Measurements from ENCODE around the gene PPM1B. TPM values are rescaled to one million over a fixed set of nuclear protein-coding genes. Genes with fewer than 3 reads are reported as not detected.

PPM1B gene
- total and polyA plus RNA-seq, 2 of the 4 experiments (the other 2 are of a cell fraction), result 13.4 to 14.7 TPM

DNA sequence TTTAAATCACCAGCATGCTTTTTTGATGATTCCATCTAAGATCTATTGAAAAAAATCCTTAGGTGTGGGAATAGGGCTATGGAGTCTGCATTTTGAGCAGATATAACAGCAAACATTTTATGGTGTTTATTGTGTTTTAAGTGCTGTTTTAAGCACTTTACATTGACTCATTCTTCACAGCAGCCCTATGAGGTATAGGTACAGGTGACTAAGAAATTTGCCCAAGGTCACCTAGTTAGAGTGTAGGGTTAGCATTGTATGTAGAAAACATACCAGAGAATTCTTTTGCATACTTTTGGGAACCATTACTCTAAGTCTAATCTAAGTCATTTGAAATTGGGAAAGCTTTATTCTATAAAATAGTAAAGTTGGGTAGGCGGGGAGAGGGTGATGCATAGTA, 31.3 kb downstream of the PPM1B start:
- Histone ChIP-seq H3K79me1 (ENCODE audit: low read depth in 1 of 2, low read length in 2 of 2) (peaks cover 19 to 51% of the 10 kb centered on the region in 2 experiments), H3K4me2 (ENCODE audit: low read depth, low read length) (no peak overlapping the region), H4K20me1 (ENCODE audit: insufficient read depth, low read length) (peaks cover 5% of the 10 kb centered on the region; the same call in 1 of the 2 replicates), H3K23ac (ENCODE audit: low read depth, low read length) (no peak overlapping the region), H2AK9ac (replicated peaks; ENCODE audit: low read depth, low read length, poor library complexity) (no peak overlapping the region), H2BK20ac (ENCODE audit: low read depth, low read length) (no peak overlapping the region), H2BK5ac (ENCODE audit: low read depth, low read length, poor library complexity, severe bottlenecking) (no peak overlapping the region), H3K36me3 (ENCODE audit: control insufficient read depth, insufficient read depth, low read length) (peaks cover 4% of the 10 kb centered on the region; the same call in 1 of the 2 replicates), H3K9ac (ENCODE audit: low read depth, low read length) (no peak overlapping the region), H2BK15ac (ENCODE audit: low read depth, low read length) (no peak overlapping the region), H3K27ac (ENCODE audit: insufficient read depth, low read length) (no peak overlapping the region), H4K91ac (ENCODE audit: insufficient read depth, low read depth, low read length) (no peak overlapping the region), H2AFZ (replicated peaks; ENCODE audit: low read length, poor library complexity) (no peak overlapping the region), H3K9me3 (ENCODE audit: control insufficient read depth, insufficient read depth, low read length) (no peaks in the 10 kb centered on the region), H3K9me1 (ENCODE audit: insufficient read depth, low read length) (no peaks in the 10 kb centered on the region), H3K4ac (ENCODE audit: low read depth, low read length) (no peak overlapping the region), H2AK5ac (ENCODE audit: low read depth, low read length) (no peak overlapping the region), H3K4me3 (ENCODE audit: insufficient read depth, low read depth, low read length) (no peak overlapping the region), H3K4me1 (ENCODE audit: control insufficient read depth, insufficient read depth, low read length) (0 out of 2 replicates have a peak, but pooled peaks cover 2% of the 10 kb centered on the region), H3K56ac (ENCODE audit: extremely low read depth, insufficient read depth, low read length) (no peak overlapping the region), H3K18ac (ENCODE audit: low read depth, low read length) (no peak overlapping the region), H2BK120ac (ENCODE audit: low read depth, low read length) (no peak overlapping the region), H4K8ac (ENCODE audit: low read depth in 2 of 2, low read length in 2 of 2) (no peak overlapping the region), H3K27me3 (ENCODE audit: control insufficient read depth, insufficient read depth, low read length) (no peaks in the 10 kb centered on the region), H3K14ac (replicated peaks; ENCODE audit: low read depth, low read length) (no peak overlapping the region), H4K5ac (ENCODE audit: low read depth, low read length) (no peak overlapping the region)
- dilution Hi-C loops (cut with HindIII; ENCODE audit: low sequenced_read_pairs, unreplicated experiment), result no loop called here
- no TSS peak for BruUV-seq (replicated peaks)
- ChIA-PET CTCF (no interaction called here), POLR2A (ENCODE audit: unreplicated experiment) (no interaction called here)
- intact Hi-C loops (cut with micrococcal nuclease), result no loop called here
- WGBS, 2 experiments (ENCODE audit: extremely low coverage in 2 of 2, insufficient read length in 1 of 2), result no CpG with 5 or more reads among the region's 1 CpG
- TF ChIP-seq NFE2L2 (IDR thresholded peaks at IDR 0.05; ENCODE audit: low read depth, low read length), result no peak
- TF ChIP-seq SMC3 (IDR thresholded peaks at IDR 0.05; ENCODE audit: low read depth, low read length), result no peak
- TF ChIP-seq CEBPB (IDR thresholded peaks at IDR 0.05; ENCODE audit: low read depth, low read length), result no peak
- TF ChIP-seq MAFK (IDR thresholded peaks at IDR 0.05; ENCODE audit: low read depth, low read length), result no peak
- no peak for TF ChIP-seq MXI1 (IDR thresholded peaks at IDR 0.05; ENCODE audit: borderline replicate concordance, low read depth, low read length)
- no peak for TF ChIP-seq BHLHE40 (IDR thresholded peaks at IDR 0.05; ENCODE audit: low read depth, low read length)
- TF ChIP-seq RFX5 (IDR thresholded peaks at IDR 0.05; ENCODE audit: low read depth, low read length), result no peak
- TF ChIP-seq, protein P1, sequence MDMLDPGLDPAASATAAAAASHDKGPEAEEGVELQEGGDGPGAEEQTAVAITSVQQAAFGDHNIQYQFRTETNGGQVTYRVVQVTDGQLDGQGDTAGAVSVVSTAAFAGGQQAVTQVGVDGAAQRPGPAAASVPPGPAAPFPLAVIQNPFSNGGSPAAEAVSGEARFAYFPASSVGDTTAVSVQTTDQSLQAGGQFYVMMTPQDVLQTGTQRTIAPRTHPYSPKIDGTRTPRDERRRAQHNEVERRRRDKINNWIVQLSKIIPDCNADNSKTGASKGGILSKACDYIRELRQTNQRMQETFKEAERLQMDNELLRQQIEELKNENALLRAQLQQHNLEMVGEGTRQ (IDR thresholded peaks at IDR 0.05; ENCODE audit: low read depth, low read length), result no peak
- no peak for TF ChIP-seq CHD1 (IDR thresholded peaks at IDR 0.05; ENCODE audit: low read depth, low read length)
- TF ChIP-seq, protein P2, sequence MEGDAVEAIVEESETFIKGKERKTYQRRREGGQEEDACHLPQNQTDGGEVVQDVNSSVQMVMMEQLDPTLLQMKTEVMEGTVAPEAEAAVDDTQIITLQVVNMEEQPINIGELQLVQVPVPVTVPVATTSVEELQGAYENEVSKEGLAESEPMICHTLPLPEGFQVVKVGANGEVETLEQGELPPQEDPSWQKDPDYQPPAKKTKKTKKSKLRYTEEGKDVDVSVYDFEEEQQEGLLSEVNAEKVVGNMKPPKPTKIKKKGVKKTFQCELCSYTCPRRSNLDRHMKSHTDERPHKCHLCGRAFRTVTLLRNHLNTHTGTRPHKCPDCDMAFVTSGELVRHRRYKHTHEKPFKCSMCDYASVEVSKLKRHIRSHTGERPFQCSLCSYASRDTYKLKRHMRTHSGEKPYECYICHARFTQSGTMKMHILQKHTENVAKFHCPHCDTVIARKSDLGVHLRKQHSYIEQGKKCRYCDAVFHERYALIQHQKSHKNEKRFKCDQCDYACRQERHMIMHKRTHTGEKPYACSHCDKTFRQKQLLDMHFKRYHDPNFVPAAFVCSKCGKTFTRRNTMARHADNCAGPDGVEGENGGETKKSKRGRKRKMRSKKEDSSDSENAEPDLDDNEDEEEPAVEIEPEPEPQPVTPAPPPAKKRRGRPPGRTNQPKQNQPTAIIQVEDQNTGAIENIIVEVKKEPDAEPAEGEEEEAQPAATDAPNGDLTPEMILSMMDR (conservative IDR thresholded peaks at IDR 0.05; ENCODE audit: low read depth, low read length), result no peak
- TF ChIP-seq POLR2A (IDR thresholded peaks at IDR 0.05; ENCODE audit: low read depth, low read length), result no peak
- TF ChIP-seq, protein P3, sequence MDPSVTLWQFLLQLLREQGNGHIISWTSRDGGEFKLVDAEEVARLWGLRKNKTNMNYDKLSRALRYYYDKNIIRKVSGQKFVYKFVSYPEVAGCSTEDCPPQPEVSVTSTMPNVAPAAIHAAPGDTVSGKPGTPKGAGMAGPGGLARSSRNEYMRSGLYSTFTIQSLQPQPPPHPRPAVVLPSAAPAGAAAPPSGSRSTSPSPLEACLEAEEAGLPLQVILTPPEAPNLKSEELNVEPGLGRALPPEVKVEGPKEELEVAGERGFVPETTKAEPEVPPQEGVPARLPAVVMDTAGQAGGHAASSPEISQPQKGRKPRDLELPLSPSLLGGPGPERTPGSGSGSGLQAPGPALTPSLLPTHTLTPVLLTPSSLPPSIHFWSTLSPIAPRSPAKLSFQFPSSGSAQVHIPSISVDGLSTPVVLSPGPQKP (IDR thresholded peaks at IDR 0.05; ENCODE audit: borderline replicate concordance, low read depth, low read length), result no peak
- ATAC-seq (ENCODE audit: low read depth), result no peak
- DNase-seq, result no peak
- in situ Hi-C loops (cut with MboI; ENCODE audit: low sequenced_read_pairs), result no loop called here

Measured in IMR-90 (cell line).